ENCODE data around the gene PRPF6. TPM values are rescaled to one million over a fixed set of nuclear protein-coding genes. Genes with fewer than 3 reads are reported as not detected.

PRPF6 gene
- total and polyA plus RNA-seq, 9 donors = 42.8 to 64.4 (median 57.6) TPM

- DNase-seq = peak; percentile 15
- Histone ChIP-seq H3K36me3 (ENCODE audit: control insufficient read depth, insufficient read depth, low read length) (no peaks in the 10 kb centered on the region), H3K4me3 (ENCODE audit: low read length) (no peak overlapping the region), H3K27ac (ENCODE audit: low read length) (peak overlapping the region; percentile 29), H3K27me3 (ENCODE audit: control insufficient read depth, insufficient read depth, low read length) (peaks cover 95% of the 10 kb centered on the region), H3K4me1 (ENCODE audit: control insufficient read depth, insufficient read depth, low read length) (peaks cover 46% of the 10 kb centered on the region), H3K9me3 (replicated peaks; ENCODE audit: control insufficient read depth, low read depth, low read length) (no peaks in the 10 kb centered on the region)
- 41% methylated on average over 13 of the region's 15 CpGs for WGBS (ENCODE audit: insufficient coverage)
Observed at GRCh38 chr20:64041040-64041780, 60.3 kb downstream of the PRPF6 start.

GRCh38 chr20:64041781-64042053, 60.8 kb downstream of the PRPF6 start:
- Histone ChIP-seq H3K4me1 (ENCODE audit: control insufficient read depth, insufficient read depth, low read length) (peaks cover 44% of the 10 kb centered on the region), H3K4me3 (ENCODE audit: low read length) (no peak overlapping the region), H3K27me3 (ENCODE audit: control insufficient read depth, insufficient read depth, low read length) (peaks cover 95% of the 10 kb centered on the region), H3K9me3 (replicated peaks; ENCODE audit: control insufficient read depth, low read depth, low read length) (no peaks in the 10 kb centered on the region), H3K27ac (ENCODE audit: low read length) (peak overlapping the region; percentile 29), H3K36me3 (ENCODE audit: control insufficient read depth, insufficient read depth, low read length) (no peaks in the 10 kb centered on the region)
- WGBS (ENCODE audit: insufficient coverage) = 1% methylated on average over 6 of the region's 11 CpGs
- DNase-seq = no peak

DNA sequence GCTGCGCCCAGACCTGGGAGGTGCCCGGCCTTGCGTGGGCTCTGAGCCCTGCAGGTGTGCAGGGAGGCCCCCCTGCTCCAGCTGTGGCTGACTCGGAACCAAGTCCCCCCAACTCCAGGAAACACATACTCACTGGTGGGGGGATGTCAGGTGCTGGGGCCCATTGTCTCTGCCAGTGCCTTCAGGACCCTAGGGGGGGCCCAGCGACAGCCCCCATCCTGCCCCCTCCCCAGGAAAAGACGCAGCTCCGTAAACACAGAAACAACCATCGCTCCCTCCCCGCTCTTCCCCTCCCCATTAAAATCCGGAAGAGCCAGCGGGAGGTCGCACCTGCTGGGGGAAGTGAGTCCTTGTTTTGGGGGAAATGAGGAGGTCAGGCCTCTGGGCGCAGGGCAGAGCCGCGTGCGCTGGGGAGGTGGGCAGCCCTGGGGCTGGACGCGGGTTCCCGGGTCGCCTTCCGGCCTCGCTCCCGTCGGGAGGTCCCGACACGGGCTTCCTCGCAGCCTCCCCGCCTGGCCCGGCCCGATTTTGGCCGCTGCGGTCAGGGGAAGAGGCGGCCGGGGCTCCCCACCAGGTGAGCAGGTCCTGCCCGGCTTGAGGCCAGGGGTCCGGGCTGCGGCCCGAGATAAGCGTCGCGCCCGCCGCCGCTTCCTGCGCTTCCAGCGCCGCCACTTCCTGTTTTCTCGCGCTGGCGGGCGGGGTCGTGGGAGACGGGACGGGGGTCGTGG, 61.3 kb downstream of the PRPF6 start:
- 0% methylated on average over 25 of the region's 55 CpGs for WGBS (ENCODE audit: insufficient coverage)
- H3K4me3 ChIP-seq (ENCODE audit: low read length) = peak overlapping the region; percentile 15

GRCh38 chr20:64043768-64044167, 62.8 kb downstream of the PRPF6 start:
- Histone ChIP-seq H3K36me3 (ENCODE audit: control insufficient read depth, insufficient read depth, low read length) (no peaks in the 10 kb centered on the region), H3K27me3 (ENCODE audit: control insufficient read depth, insufficient read depth, low read length) (peaks cover 91% of the 10 kb centered on the region), H3K9me3 (replicated peaks; ENCODE audit: control insufficient read depth, low read depth, low read length) (no peaks in the 10 kb centered on the region), H3K4me3 (ENCODE audit: low read length) (no peak overlapping the region), H3K4me1 (ENCODE audit: control insufficient read depth, insufficient read depth, low read length) (peaks cover 34% of the 10 kb centered on the region), H3K27ac (ENCODE audit: low read length) (no peak overlapping the region)
- WGBS (ENCODE audit: insufficient coverage) = no CpG with 5 or more reads among the region's 9 CpGs
- no peak for DNase-seq

More for the DNA sequence above, 61.3 kb downstream of the PRPF6 start:
- Histone ChIP-seq H3K36me3 (ENCODE audit: control insufficient read depth, insufficient read depth, low read length) (no peaks in the 10 kb centered on the region), H3K4me1 (ENCODE audit: control insufficient read depth, insufficient read depth, low read length) (peaks cover 42% of the 10 kb centered on the region), H3K9me3 (replicated peaks; ENCODE audit: control insufficient read depth, low read depth, low read length) (no peaks in the 10 kb centered on the region), H3K27me3 (ENCODE audit: control insufficient read depth, insufficient read depth, low read length) (peaks cover 95% of the 10 kb centered on the region), H3K27ac (ENCODE audit: low read length) (peak overlapping the region; percentile 29)
- peak; percentile 32 for DNase-seq

DNA sequence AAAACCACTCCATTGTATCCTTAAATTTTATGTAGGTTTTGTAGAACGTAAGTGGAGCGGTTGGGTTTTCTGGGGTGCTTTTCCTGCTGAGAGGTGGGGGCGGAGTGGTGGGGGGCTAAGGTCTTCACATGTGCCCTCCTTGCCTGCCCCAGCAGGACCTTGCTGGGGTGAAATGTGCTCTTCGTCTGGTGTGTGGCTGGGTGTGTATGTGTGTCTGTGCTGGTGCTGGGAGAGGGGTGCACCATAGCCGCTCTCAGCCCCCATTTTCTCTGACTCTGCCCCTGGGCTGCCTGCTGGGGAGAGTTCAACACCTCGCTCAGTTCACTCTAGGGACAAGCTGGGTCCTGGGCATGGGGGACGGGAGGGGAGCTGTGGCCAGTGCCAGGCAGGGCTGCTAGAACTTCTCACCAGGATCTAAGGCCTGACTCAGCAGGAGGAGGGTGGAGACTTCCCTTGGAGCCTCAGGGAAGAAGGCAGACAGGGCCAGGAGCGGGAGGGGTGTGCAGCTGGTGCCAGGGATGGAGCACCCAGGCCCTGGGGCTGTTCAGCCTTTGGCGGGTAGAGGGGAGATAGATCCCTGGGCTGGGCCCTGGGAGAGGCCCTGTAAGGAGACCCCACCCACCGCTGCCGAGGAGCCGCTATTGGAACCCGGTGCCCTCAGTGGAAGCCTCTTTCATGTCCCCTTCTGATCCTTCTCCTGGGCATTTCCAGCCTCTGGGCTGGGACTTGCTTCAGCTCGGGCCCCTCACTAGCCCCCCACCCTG, 63.7 kb downstream of the PRPF6 start:
- H3K36me3 ChIP-seq (ENCODE audit: control insufficient read depth, insufficient read depth, low read length) = no peaks in the 10 kb centered on the region
- H3K4me1 ChIP-seq (ENCODE audit: control insufficient read depth, insufficient read depth, low read length) = peaks cover 27% of the 10 kb centered on the region
- H3K27ac ChIP-seq (ENCODE audit: low read length) = peak overlapping the region; percentile 51
- H3K27me3 ChIP-seq (ENCODE audit: control insufficient read depth, insufficient read depth, low read length) = peaks cover 83% of the 10 kb centered on the region
- WGBS (ENCODE audit: insufficient coverage) = 59% methylated on average over 10 of the region's 14 CpGs
- H3K4me3 ChIP-seq (ENCODE audit: low read length) = no peak overlapping the region
- peak; percentile 21 for DNase-seq
- no peaks in the 10 kb centered on the region for H3K9me3 ChIP-seq (replicated peaks; ENCODE audit: control insufficient read depth, low read depth, low read length)

GRCh38 chr20:64045346-64046011, 64.5 kb downstream of the PRPF6 start:
- peaks cover 83% of the 10 kb centered on the region for H3K27me3 ChIP-seq (ENCODE audit: control insufficient read depth, insufficient read depth, low read length)
- H3K27ac ChIP-seq (ENCODE audit: low read length) = no peak overlapping the region
- 52% methylated on average over 10 of the region's 11 CpGs for WGBS (ENCODE audit: insufficient coverage)
- H3K4me3 ChIP-seq (ENCODE audit: low read length) = no peak overlapping the region
- H3K9me3 ChIP-seq (replicated peaks; ENCODE audit: control insufficient read depth, low read depth, low read length) = no peaks in the 10 kb centered on the region
- H3K4me1 ChIP-seq (ENCODE audit: control insufficient read depth, insufficient read depth, low read length) = peaks cover 28% of the 10 kb centered on the region
- no peaks in the 10 kb centered on the region for H3K36me3 ChIP-seq (ENCODE audit: control insufficient read depth, insufficient read depth, low read length)
- DNase-seq = no peak

DNA sequence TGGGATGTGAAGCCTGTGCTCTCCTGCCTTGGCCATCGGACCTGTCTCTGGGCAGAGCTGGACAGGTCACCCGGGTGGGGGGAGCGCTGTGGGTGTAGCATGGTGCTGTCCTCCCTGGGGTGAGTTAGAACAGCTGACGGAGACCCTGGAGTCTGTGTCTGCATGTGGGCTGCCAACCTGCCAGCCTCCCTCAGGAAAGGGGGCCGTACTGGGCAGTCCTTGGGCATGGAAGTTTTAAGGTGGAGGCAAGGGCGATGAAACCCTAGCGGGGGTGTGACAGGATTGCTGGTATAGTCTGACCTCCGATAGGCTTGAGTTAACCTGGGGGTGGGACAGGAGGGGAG, 66.1 kb downstream of the PRPF6 start:
- 67% methylated on average over 6 of the region's 8 CpGs for WGBS (ENCODE audit: insufficient coverage)

DNA sequence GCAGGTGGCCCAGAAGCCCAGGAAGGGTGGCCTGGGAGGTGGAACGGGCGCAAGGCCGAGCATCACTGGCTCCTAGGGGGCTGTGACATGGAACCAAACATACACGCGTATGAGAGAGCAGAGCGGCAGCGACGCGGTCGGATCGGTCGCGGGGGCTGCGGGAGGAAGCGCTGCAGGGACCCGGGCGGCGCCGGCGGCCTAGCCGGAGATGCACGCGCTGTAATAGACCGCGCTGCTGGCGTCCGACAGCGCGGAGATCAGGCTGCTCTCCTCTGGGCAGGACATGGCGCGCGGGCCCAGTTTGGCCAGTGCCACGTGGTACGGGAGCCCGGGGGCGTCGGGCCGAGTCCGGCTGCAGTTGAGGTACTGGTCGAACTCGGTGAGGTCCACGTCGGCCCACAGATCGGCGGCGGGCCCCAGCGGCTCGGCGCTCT, 67.1 kb downstream of the PRPF6 start:
- H3K27ac ChIP-seq (ENCODE audit: low read length) = no peak overlapping the region
- WGBS (ENCODE audit: insufficient coverage) = 4% methylated on average over 49 of the region's 49 CpGs

More for the DNA sequence above, 66.1 kb downstream of the PRPF6 start:
- H3K36me3 ChIP-seq (ENCODE audit: control insufficient read depth, insufficient read depth, low read length) = no peaks in the 10 kb centered on the region
- no peaks in the 10 kb centered on the region for H3K9me3 ChIP-seq (replicated peaks; ENCODE audit: control insufficient read depth, low read depth, low read length)
- H3K27ac ChIP-seq (ENCODE audit: low read length) = no peak overlapping the region
- H3K27me3 ChIP-seq (ENCODE audit: control insufficient read depth, insufficient read depth, low read length) = peaks cover 83% of the 10 kb centered on the region
- peak overlapping the region; percentile 33 for H3K4me3 ChIP-seq (ENCODE audit: low read length)
- H3K4me1 ChIP-seq (ENCODE audit: control insufficient read depth, insufficient read depth, low read length) = peaks cover 23% of the 10 kb centered on the region
- no peak for DNase-seq

DNA sequence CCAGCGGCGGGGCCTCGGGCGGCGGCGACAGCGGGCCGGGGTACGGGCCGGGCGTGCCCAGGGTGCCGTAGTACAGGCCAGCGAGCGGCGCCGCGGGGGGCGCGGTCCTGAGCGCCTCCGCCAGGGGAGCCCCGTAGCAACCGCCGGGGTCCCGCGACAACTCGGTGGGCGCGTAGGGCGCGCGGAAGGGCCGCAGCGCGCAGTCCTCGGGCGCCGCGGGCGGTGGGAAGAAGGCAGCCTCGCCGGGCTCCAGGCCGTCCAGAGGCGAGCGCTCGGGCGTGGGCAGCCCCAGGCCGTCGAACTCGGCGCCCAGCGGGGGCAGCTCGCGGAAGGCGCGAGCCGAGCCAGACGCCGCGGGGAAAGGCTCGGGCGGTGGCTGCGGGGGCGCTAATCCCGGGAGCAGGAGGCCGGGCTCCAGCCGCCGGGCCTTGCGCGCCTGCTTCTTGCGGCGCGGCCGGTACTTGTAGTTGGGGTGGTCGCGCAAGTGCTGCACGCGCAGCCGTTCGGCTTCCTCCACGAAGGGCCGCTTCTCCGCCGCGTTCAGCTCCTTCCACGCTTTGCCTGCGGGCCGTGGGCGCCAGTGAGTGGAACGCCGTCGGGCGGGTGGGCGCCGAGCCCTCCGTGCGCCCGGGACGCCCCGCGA, 67.6 kb downstream of the PRPF6 start:
- Histone ChIP-seq H3K9me3 (replicated peaks; ENCODE audit: control insufficient read depth, low read depth, low read length) (no peaks in the 10 kb centered on the region), H3K27ac (ENCODE audit: low read length) (no peak overlapping the region), H3K27me3 (ENCODE audit: control insufficient read depth, insufficient read depth, low read length) (peaks cover 82% of the 10 kb centered on the region), H3K4me3 (ENCODE audit: low read length) (no peak overlapping the region), H3K4me1 (ENCODE audit: control insufficient read depth, insufficient read depth, low read length) (peaks cover 27% of the 10 kb centered on the region), H3K36me3 (ENCODE audit: control insufficient read depth, insufficient read depth, low read length) (no peaks in the 10 kb centered on the region)
- no peak for DNase-seq
- 2% methylated on average over 93 of the region's 101 CpGs for WGBS (ENCODE audit: insufficient coverage)

More for the DNA sequence above, 67.1 kb downstream of the PRPF6 start:
- DNase-seq = no peak
- Histone ChIP-seq H3K4me1 (ENCODE audit: control insufficient read depth, insufficient read depth, low read length) (peaks cover 24% of the 10 kb centered on the region), H3K4me3 (ENCODE audit: low read length) (peak overlapping the region; percentile 33), H3K27me3 (ENCODE audit: control insufficient read depth, insufficient read depth, low read length) (peaks cover 86% of the 10 kb centered on the region), H3K9me3 (replicated peaks; ENCODE audit: control insufficient read depth, low read depth, low read length) (no peaks in the 10 kb centered on the region), H3K36me3 (ENCODE audit: control insufficient read depth, insufficient read depth, low read length) (no peaks in the 10 kb centered on the region)
